IMR-90 (cell line): ENCODE data around the gene ATP1A3. TPM values are rescaled to one million over a fixed set of nuclear protein-coding genes. Genes with fewer than 3 reads are reported as not detected.
A peak's percentile ranks its signal among the peaks of the same experiment; 100 is the strongest.

Experiments used
- ATAC-seq: fragments of 200-7000 bp; cut with Tn5 transposase; 2 replicates; pipeline ENCODE4 v1.9.1; 2020; ENCODE audit warnings: low read depth, mild to moderate bottlenecking, moderate library complexity
- BruUV-seq: library from RNA; stranded (reverse); fragments of 400-500 nt; replicated peaks from 2 replicates; lab custom pipeline; 2021; lab: Mats Ljungman, UMichigan
- CTCF ChIA-PET: fragments of 300-600 bp; formaldehyde crosslinking; extraction: SDS; loops from one replicate; lab custom pipeline; 2021; ENCODE audit warnings: antibody characterized with exemption; lab: Yijun Ruan, JAX
- POLR2A ChIA-PET: fragments of 300-600 bp; sonication (Branson Sonifier 250); formaldehyde crosslinking; loops from one replicate; lab custom pipeline; 2022; ENCODE audit warnings: antibody characterized with exemption; ENCODE audit not compliant: unreplicated experiment; lab: Charles Lee
- DNase-seq: peaks from one replicate; pipeline ENCODE4 v3.0.0; 2013
- H2AFZ ChIP-seq: replicated peaks from 2 replicates; pipeline ENCODE3; 2013; ENCODE audit warnings: low read length, mild to moderate bottlenecking; ENCODE audit not compliant: poor library complexity
- H2AK5ac ChIP-seq: 2 replicates; pipeline ENCODE4 v1.6.1; 2013; ENCODE audit warnings: low read depth, low read length, inconsistent platforms
- H2AK9ac ChIP-seq: replicated peaks from 2 replicates; pipeline ENCODE3; 2013; ENCODE audit warnings: mild to moderate bottlenecking, low read depth, low read length, moderate library complexity; ENCODE audit not compliant: poor library complexity
- H2BK120ac ChIP-seq: 2 replicates; pipeline ENCODE4 v1.6.1; 2013; ENCODE audit warnings: low read depth, low read length, inconsistent platforms
- H2BK15ac ChIP-seq: 3 replicates; pipeline ENCODE4 v1.6.1; 2013; ENCODE audit warnings: low read depth, low read length, inconsistent platforms
- H2BK20ac ChIP-seq: 2 replicates; pipeline ENCODE4 v1.6.1; 2013; ENCODE audit warnings: low read depth, mild to moderate bottlenecking, inconsistent platforms, low read length, moderate library complexity
- H2BK5ac ChIP-seq: 2 replicates; pipeline ENCODE4 v1.6.1; 2013; ENCODE audit warnings: mild to moderate bottlenecking, low read depth, low read length, inconsistent platforms; ENCODE audit not compliant: poor library complexity, severe bottlenecking
- H3K14ac ChIP-seq: replicated peaks from 2 replicates; pipeline ENCODE4 v1.6.1; 2013; ENCODE audit warnings: low read depth, low read length, inconsistent platforms
- H3K18ac ChIP-seq: 2 replicates; pipeline ENCODE4 v1.6.1; 2013; ENCODE audit warnings: low read depth, low read length, control low read depth
- H3K23ac ChIP-seq: 2 replicates; pipeline ENCODE4 v1.6.1; 2013; ENCODE audit warnings: low read depth, low read length, inconsistent platforms
- H3K27ac ChIP-seq: 2 replicates; pipeline ENCODE4 v1.5.1; 2013; ENCODE audit warnings: mild to moderate bottlenecking, control low read depth, low read length; ENCODE audit not compliant: insufficient read depth
- H3K27me3 ChIP-seq: 2 replicates; pipeline ENCODE4 v1.6.1; 2013; ENCODE audit warnings: low read length; ENCODE audit not compliant: control insufficient read depth, insufficient read depth
- H3K36me3 ChIP-seq: 2 replicates; pipeline ENCODE4 v1.6.1; 2013; ENCODE audit warnings: low read length, mixed read lengths; ENCODE audit not compliant: control insufficient read depth, insufficient read depth
- H3K4ac ChIP-seq: 2 replicates; pipeline ENCODE4 v1.6.1; 2013; ENCODE audit warnings: low read depth, low read length, inconsistent platforms
- H3K4me1 ChIP-seq: 2 replicates; pipeline ENCODE4 v1.6.1; 2013; ENCODE audit warnings: low read length, mixed read lengths; ENCODE audit not compliant: control insufficient read depth, insufficient read depth
- H3K4me2 ChIP-seq: 2 replicates; pipeline ENCODE4 v1.6.1; 2013; ENCODE audit warnings: low read depth, mild to moderate bottlenecking, control low read depth, low read length, moderate library complexity
- H3K4me3 ChIP-seq: 2 replicates; pipeline ENCODE4 v1.5.1; 2013; ENCODE audit warnings: low read depth, mild to moderate bottlenecking, control low read depth, low read length, moderate library complexity; ENCODE audit not compliant: insufficient read depth
- H3K56ac ChIP-seq: 2 replicates; pipeline ENCODE4 v1.6.1; 2013; ENCODE audit warnings: low read length, inconsistent platforms; ENCODE audit not compliant: insufficient read depth; ENCODE audit errors: extremely low read depth
- H3K79me1 ChIP-seq, 2 experiments: 2 replicates each; pipeline ENCODE4 v1.6.1; 2013; ENCODE audit warnings: low read length in 2 of 2, inconsistent platforms in 1 of 2, low read depth in 1 of 2
- H3K9ac ChIP-seq: 2 replicates; pipeline ENCODE4 v1.6.1; 2013; ENCODE audit warnings: low read depth, low read length, control low read depth
- H3K9me1 ChIP-seq: 2 replicates; pipeline ENCODE4 v1.6.1; 2013; ENCODE audit warnings: low read length, inconsistent platforms; ENCODE audit not compliant: insufficient read depth
- H3K9me3 ChIP-seq: 2 replicates; pipeline ENCODE4 v1.6.1; 2013; ENCODE audit warnings: low read length; ENCODE audit not compliant: control insufficient read depth, insufficient read depth
- H4K20me1 ChIP-seq: 2 replicates; pipeline ENCODE4 v1.6.1; 2013; ENCODE audit warnings: low read length, inconsistent platforms; ENCODE audit not compliant: insufficient read depth
- H4K5ac ChIP-seq: 2 replicates; pipeline ENCODE4 v1.6.1; 2013; ENCODE audit warnings: mild to moderate bottlenecking, low read depth, low read length, control low read depth
- H4K8ac ChIP-seq, 2 experiments: 2 replicates each; pipeline ENCODE4 v1.6.1; 2013; ENCODE audit warnings: low read depth in 2 of 2, low read length in 2 of 2, control low read depth in 1 of 2, inconsistent platforms in 1 of 2
- H4K91ac ChIP-seq: 2 replicates; pipeline ENCODE4 v1.6.1; 2013; ENCODE audit warnings: low read depth, low read length, inconsistent platforms; ENCODE audit not compliant: insufficient read depth
- BHLHE40 ChIP-seq: fragments of 150-350 bp; IDR thresholded peaks from 2 replicates; pipeline ENCODE4 v1.6.1; 2016; ENCODE audit warnings: mild to moderate bottlenecking, low read depth, low read length
- RCOR1 ChIP-seq: IDR thresholded peaks from 2 replicates; pipeline ENCODE4 v1.6.1; 2012; ENCODE audit warnings: mild to moderate bottlenecking, low read length, improper control_type of control experiment; ENCODE audit not compliant: insufficient replicate concordance
- WGBS, 2 experiments: methylation state at CpG; one replicate each; pipeline versions ENCODE4 v1.1.5 to v1.1.7; 2013; ENCODE audit warnings: missing lambda C conversion rate in 2 of 2; ENCODE audit not compliant: insufficient read length in 1 of 2; ENCODE audit errors: extremely low coverage in 2 of 2; 5-methylcytosine and 5-hydroxymethylcytosine counted together
- dilution Hi-C: fragments of 300-500 bp; cut with HindIII; formaldehyde crosslinking; loops from one replicate; pipeline ENCODE4 v1.14.3; 2018; ENCODE audit warnings: low sequenced_read_pairs; ENCODE audit not compliant: unreplicated experiment
- in situ Hi-C: fragments of 300-500 bp; cut with MboI; formaldehyde crosslinking; loops from 3 replicates; pipeline ENCODE4 v1.14.3; 2019; ENCODE audit warnings: low sequenced_read_pairs, inconsistent platforms, mixed read lengths
- intact Hi-C: fragments of 100-400 bp; cut with micrococcal nuclease; formaldehyde crosslinking; loops from 2 replicates; pipeline ENCODE4 v1.10.0; 2022
- polyA plus RNA-seq, 3 experiments: library from polyadenylated mRNA; depleted of rRNA; stranded (reverse); fragments of >200 nt; gene quantifications; 2 replicates each; pipeline ENCODE4 v1.2.3, GENCODE V29; 2012; ENCODE audit warnings: low replicate concordance in 1 of 3
- total RNA-seq: library from RNA; depleted of rRNA; stranded (reverse); fragments of >200 nt; gene quantifications from 2 replicates; pipeline ENCODE4 v1.2.3, GENCODE V29; 2012

Gene ATP1A3
- total and polyA plus RNA-seq, 2 of the 4 experiments (the other 2 are of a cell fraction): under 0.01 to 0.12 TPM

DNA sequence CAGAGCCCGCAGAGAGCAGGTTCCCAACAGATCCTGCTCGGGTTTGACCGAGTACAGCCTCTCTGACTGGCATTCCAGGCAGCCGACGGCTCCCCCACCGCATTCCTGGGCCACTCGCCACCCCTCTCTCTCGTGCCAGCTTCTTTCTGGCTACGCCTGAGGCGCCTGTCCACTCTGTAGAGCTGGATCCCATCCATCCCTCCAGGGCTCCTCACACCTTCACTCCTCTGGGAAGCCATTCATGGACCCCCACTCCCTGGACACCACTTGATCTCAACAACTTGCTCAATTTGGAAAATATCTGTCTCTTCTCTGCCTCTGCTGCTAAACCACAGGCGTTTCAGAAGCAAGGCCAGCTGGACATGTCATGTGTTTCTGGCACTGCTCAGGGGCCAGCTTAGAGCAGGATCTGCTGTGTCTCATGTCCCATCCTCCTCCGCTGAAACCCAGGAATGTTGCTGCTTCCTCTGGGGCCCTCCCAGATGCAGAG is 30.6 kb upstream of the ATP1A3 start:
- DNase-seq (peak; percentile 48), ATAC-seq (peak; percentile 82)
- peak overlapping the region; percentile 69 for H2AFZ ChIP-seq
- H3K79me1 ChIP-seq: no peaks in the 10 kb centered on the region
- peak overlapping the region; percentile 33 for H2BK5ac ChIP-seq
- H3K27ac ChIP-seq: peak overlapping the region; percentile 38; the same call in 1 of the 2 replicates
- H3K4ac ChIP-seq: peak overlapping the region; percentile 34; the same call in 1 of the 2 replicates
- no TSS peak for BruUV-seq
- no peak overlapping the region for H3K56ac ChIP-seq
- CTCF ChIA-PET: interaction anchor here (0.7 to 1.5 kb wide), 2 partner anchors 10 to 12 kb away, joined by 3 to 7 read pairs; no protein-coding TSS in a partner anchor
- 0 out of 2 replicates have a peak overlapping the region, but pooled peaks have one; percentile 35 for H2BK20ac ChIP-seq
- no peak overlapping the region for H2BK15ac ChIP-seq
- POLR2A ChIA-PET: no interaction called here
- H3K23ac ChIP-seq: 0 out of 2 replicates have a peak overlapping the region, but pooled peaks have one; percentile 16
- H3K9ac ChIP-seq: no peak overlapping the region
- H3K9me1 ChIP-seq: no peaks in the 10 kb centered on the region
- dilution Hi-C loops (no loop called here), intact Hi-C loops (no loop called here), in situ Hi-C loops (no loop called here)
- no peaks in the 10 kb centered on the region for H3K9me3 ChIP-seq
- TF ChIP-seq BHLHE40: peak; percentile 78; the same call in 1 of the 2 replicates
- TF ChIP-seq RCOR1: no peak
- no peak overlapping the region for H4K91ac ChIP-seq
- H3K4me1 ChIP-seq: peaks cover 11% of the 10 kb centered on the region; the same call in 1 of the 2 replicates
- peak overlapping the region; percentile 32; the same call in 1 of the 2 replicates for H2BK120ac ChIP-seq
- no peaks in the 10 kb centered on the region for H4K20me1 ChIP-seq
- no peak overlapping the region for H2AK9ac ChIP-seq
- no peak overlapping the region for H2AK5ac ChIP-seq
- H3K4me3 ChIP-seq: no peak overlapping the region
- H4K5ac ChIP-seq: no peak overlapping the region
- H3K36me3 ChIP-seq: no peaks in the 10 kb centered on the region
- no peak overlapping the region for H3K14ac ChIP-seq
- H4K8ac ChIP-seq: no peak overlapping the region
- no peak overlapping the region for H3K18ac ChIP-seq
- WGBS, 2 experiments: 4% methylated on average over 11 of the region's 12 CpGs; no CpG with 5 or more reads in 1 of the 2 experiments
- peaks cover 15% of the 10 kb centered on the region for H3K27me3 ChIP-seq
- H3K4me2 ChIP-seq: peak overlapping the region; percentile 23
